Measurements from ENCODE around the gene TPT1.
"Not testable (repeated sequence)": the region's sequence is repeated elsewhere in the genome, so short reads cannot be mapped to it uniquely, and the experiment has no call there.

The TPT1 gene

GRCh38 chr13:45365558-45365885 is 24.5 kb upstream of the TPT1 start:
- DNase-seq, result no peak

- DNase-seq, result no peak
These were observed 24.0 kb upstream of the TPT1 start for GRCh38 chr13:45364876-45365557.

GRCh38 chr13:45362939-45363338 is 22.0 kb upstream of the TPT1 start:
- DNase-seq, result no peak

- no peak for DNase-seq
These were observed 20.7 kb upstream of the TPT1 start for GRCh38 chr13:45361596-45362206.

- no peak for DNase-seq
These were observed 16.1 kb upstream of the TPT1 start for GRCh38 chr13:45356966-45357672.

- no peak for DNase-seq
These were observed 12.9 kb upstream of the TPT1 start for GRCh38 chr13:45353895-45354294.

GRCh38 chr13:45352031-45352430 is 11.0 kb upstream of the TPT1 start:
- no peak for DNase-seq

- no peak for DNase-seq
These were observed 9.2 kb upstream of the TPT1 start for GRCh38 chr13:45350152-45350551.

- no peak for DNase-seq
These were observed 8.5 kb upstream of the TPT1 start for GRCh38 chr13:45349438-45349837.

- not testable (repeated sequence) for DNase-seq
These were observed 3.1 kb upstream of the TPT1 start for GRCh38 chr13:45344064-45344463.

- DNase-seq, result not testable (repeated sequence)
These were observed 2.1 kb upstream of the TPT1 start for GRCh38 chr13:45343102-45343501.

- not testable (repeated sequence) for DNase-seq
These were observed 1.7 kb upstream of the TPT1 start for GRCh38 chr13:45342668-45343067.

GRCh38 chr13:45341799-45342500 is 967 bp upstream of the TPT1 start:
- DNase-seq, result no peak

- peak; percentile 83 for DNase-seq
These were observed 455 bp downstream of the TPT1 start for GRCh38 chr13:45340422-45341033.

GRCh38 chr13:45339867-45340266 is 1.1 kb downstream of the TPT1 start:
- DNase-seq, result peak; percentile 58

GRCh38 chr13:45339399-45339798 is 1.6 kb downstream of the TPT1 start:
- no peak for DNase-seq

GRCh38 chr13:45337803-45338202 is 3.2 kb downstream of the TPT1 start:
- no peak for DNase-seq

GRCh38 chr13:45337395-45337794 is 3.6 kb downstream of the TPT1 start:
- no peak for DNase-seq

- no peak for DNase-seq
These were observed 4.8 kb downstream of the TPT1 start for GRCh38 chr13:45336025-45336800.

GRCh38 chr13:45335397-45336024 is 5.5 kb downstream of the TPT1 start:
- DNase-seq, result no peak

- DNase-seq, result peak; percentile 41
These were observed 6.7 kb downstream of the TPT1 start for GRCh38 chr13:45333977-45334922.
